DOHH2 (cell line): Measurements from ENCODE around the gene ATXN3L.

Source experiments
- H3F3A ChIP-seq: fragments of 200-600 bp; sonication (generic), shearing (Covaris generic); 2 replicates; pipeline ENCODE4 v1.6.0; 2016; ENCODE audit warnings: antibody characterized with exemption, mild to moderate bottlenecking; ENCODE audit not compliant: control insufficient read depth, insufficient read depth
- H3K27ac ChIP-seq: fragments of 200-600 bp; sonication (generic); 2 replicates; pipeline ENCODE4 v1.5.1; 2014; ENCODE audit warnings: low read depth, mild to moderate bottlenecking, low read length, moderate library complexity
- H3K27me3 ChIP-seq: fragments of 200-600 bp; sonication (generic); 2 replicates; pipeline ENCODE4 v1.6.1; 2014; ENCODE audit warnings: mild to moderate bottlenecking, low read length, mixed read lengths; ENCODE audit not compliant: control insufficient read depth
- H3K36me3 ChIP-seq: fragments of 200-600 bp; sonication (generic); 2 replicates; pipeline ENCODE4 v1.6.1; 2014; ENCODE audit warnings: mild to moderate bottlenecking, low read length, moderate library complexity, mixed read lengths; ENCODE audit not compliant: control insufficient read depth
- H3K4me1 ChIP-seq: fragments of 200-600 bp; sonication (generic); 2 replicates; pipeline ENCODE4 v1.6.1; 2014; ENCODE audit warnings: mild to moderate bottlenecking, low read length, mixed read lengths; ENCODE audit not compliant: control insufficient read depth
- H3K4me2 ChIP-seq: fragments of 200-600 bp; sonication (generic); 2 replicates; pipeline ENCODE4 v1.6.0; 2014; ENCODE audit warnings: mild to moderate bottlenecking, low read length, moderate library complexity
- H3K4me3 ChIP-seq: fragments of 200-600 bp; sonication (generic); 2 replicates; pipeline ENCODE4 v1.5.1; 2014; ENCODE audit warnings: mild to moderate bottlenecking, low read length, mixed read lengths
- H3K79me2 ChIP-seq: fragments of 200-600 bp; sonication (generic); 2 replicates; pipeline ENCODE4 v1.6.1; 2014; ENCODE audit warnings: mild to moderate bottlenecking, low read length, mixed read lengths; ENCODE audit not compliant: control insufficient read depth
- H3K9me2 ChIP-seq: fragments of 200-600 bp; sonication (generic); replicated peaks from 2 replicates; pipeline ENCODE4 v1.6.1; 2014; ENCODE audit warnings: mild to moderate bottlenecking, low read length, mixed read lengths; ENCODE audit not compliant: control insufficient read depth
- H3K9me3 ChIP-seq: fragments of 200-600 bp; sonication (generic); 2 replicates; pipeline ENCODE4 v1.6.1; 2014; ENCODE audit warnings: antibody characterized with exemption, low read length, mixed read lengths; ENCODE audit not compliant: control insufficient read depth, insufficient read depth
- H4K20me1 ChIP-seq: fragments of 200-600 bp; sonication (generic); 2 replicates; pipeline ENCODE4 v1.6.0; 2014; ENCODE audit warnings: low read depth, mild to moderate bottlenecking, antibody characterized with exemption, low read length, moderate library complexity; ENCODE audit not compliant: control insufficient read depth, insufficient read depth
- EZH2phosphoT487 ChIP-seq: fragments of 200-600 bp; sonication (generic); IDR thresholded peaks from 2 replicates; pipeline ENCODE4 v1.6.1; 2017; ENCODE audit warnings: borderline replicate concordance, mild to moderate bottlenecking, antibody characterized with exemption, low read length, moderate library complexity, mixed read lengths
- TF ChIP-seq, protein P1 (sequence below): fragments of 200-600 bp; sonication (generic); IDR thresholded peaks from one replicate; pipeline ENCODE4 v1.5.1; 2014; ENCODE audit warnings: antibody characterized with exemption, mild to moderate bottlenecking, low read depth, low read length; ENCODE audit not compliant: poor library complexity, severe bottlenecking

Gene ATXN3L

DNA sequence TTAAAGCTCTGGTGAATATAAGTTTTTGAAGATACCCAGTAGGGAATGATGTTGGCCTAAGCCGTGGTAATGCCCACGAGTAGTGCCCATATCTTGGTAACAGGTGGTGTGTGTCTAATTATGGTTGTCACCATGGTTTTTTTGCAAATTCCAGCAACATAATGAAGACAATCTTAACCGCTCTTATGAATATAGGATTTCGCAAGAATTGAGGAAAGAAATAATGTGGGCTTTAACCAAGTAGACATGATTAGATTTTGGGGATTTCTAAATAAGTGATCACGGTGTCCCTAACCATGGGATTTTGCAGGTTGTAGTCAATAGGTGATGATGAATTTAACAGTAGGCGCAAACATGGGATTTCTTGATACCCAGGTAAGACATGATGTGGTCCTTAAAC, 2.5 kb downstream of the ATXN3L start:
- Histone ChIP-seq H4K20me1 (no peaks in the 10 kb centered on the region), H3K4me1 (no peaks in the 10 kb centered on the region), H3K9me2 (no peaks in the 10 kb centered on the region), H3K9me3 (no peaks in the 10 kb centered on the region), H3K36me3 (no peaks in the 10 kb centered on the region), H3K27me3 (no peaks in the 10 kb centered on the region), H3K27ac (no peak overlapping the region), H3K79me2 (no peaks in the 10 kb centered on the region), H3K4me3 (no peak overlapping the region), H3K4me2 (no peak overlapping the region), H3F3A (no peaks in the 10 kb centered on the region)
- TF ChIP-seq EZH2phosphoT487, result no peak
- TF ChIP-seq, protein P1, sequence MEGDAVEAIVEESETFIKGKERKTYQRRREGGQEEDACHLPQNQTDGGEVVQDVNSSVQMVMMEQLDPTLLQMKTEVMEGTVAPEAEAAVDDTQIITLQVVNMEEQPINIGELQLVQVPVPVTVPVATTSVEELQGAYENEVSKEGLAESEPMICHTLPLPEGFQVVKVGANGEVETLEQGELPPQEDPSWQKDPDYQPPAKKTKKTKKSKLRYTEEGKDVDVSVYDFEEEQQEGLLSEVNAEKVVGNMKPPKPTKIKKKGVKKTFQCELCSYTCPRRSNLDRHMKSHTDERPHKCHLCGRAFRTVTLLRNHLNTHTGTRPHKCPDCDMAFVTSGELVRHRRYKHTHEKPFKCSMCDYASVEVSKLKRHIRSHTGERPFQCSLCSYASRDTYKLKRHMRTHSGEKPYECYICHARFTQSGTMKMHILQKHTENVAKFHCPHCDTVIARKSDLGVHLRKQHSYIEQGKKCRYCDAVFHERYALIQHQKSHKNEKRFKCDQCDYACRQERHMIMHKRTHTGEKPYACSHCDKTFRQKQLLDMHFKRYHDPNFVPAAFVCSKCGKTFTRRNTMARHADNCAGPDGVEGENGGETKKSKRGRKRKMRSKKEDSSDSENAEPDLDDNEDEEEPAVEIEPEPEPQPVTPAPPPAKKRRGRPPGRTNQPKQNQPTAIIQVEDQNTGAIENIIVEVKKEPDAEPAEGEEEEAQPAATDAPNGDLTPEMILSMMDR, result no peak

DNA sequence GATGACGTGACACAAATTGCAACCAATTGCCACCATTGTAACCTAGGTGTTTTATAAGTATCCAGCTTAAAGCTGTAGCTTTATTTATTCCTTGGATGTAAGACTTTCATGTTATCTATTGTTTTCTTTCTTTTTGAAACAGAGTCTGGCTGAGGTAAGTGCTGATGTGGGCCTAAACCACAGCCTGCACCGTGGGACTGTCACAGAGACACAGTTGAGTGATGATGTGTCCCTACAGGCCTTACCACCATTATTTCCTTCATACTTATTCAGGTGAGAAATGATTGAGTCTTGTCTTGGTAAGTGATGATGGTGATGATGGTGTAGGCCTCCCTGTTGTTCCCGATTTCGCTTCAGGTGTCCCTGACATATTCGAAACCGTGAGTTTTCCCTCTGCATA, 8.3 kb downstream of the ATXN3L start:
- no peaks in the 10 kb centered on the region for H3K27me3 ChIP-seq
- H3K27ac ChIP-seq, result no peak overlapping the region
- no peak overlapping the region for H3K4me2 ChIP-seq
- H3K9me2 ChIP-seq, result no peaks in the 10 kb centered on the region
- no peak overlapping the region for H3K4me3 ChIP-seq
- no peaks in the 10 kb centered on the region for H3K79me2 ChIP-seq
- no peak for TF ChIP-seq EZH2phosphoT487
- TF ChIP-seq, protein P1, result no peak
- H3K9me3 ChIP-seq, result no peaks in the 10 kb centered on the region
- no peaks in the 10 kb centered on the region for H3K36me3 ChIP-seq
- no peaks in the 10 kb centered on the region for H3F3A ChIP-seq
- H4K20me1 ChIP-seq, result no peaks in the 10 kb centered on the region
- H3K4me1 ChIP-seq, result no peaks in the 10 kb centered on the region

DNA sequence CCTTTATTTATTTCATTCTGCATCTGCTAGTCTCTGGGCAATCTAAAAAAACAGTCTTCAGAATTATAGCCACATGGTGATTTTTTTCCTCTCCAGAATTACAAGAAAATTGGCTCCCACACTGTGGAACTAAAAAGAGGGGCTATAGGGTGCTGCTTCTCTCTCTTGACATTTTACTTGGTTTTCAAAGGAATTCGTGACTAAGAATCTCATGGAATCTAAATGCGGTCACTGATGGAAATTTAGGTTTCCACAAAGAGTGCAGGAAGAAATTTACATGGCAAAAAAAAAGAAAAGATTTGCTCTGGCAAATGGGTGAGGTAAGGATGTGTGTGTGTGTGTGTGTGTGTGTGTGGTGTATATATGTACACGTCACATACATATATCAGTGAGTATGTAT, 10.2 kb downstream of the ATXN3L start:
- Histone ChIP-seq H3K79me2 (no peaks in the 10 kb centered on the region), H4K20me1 (no peaks in the 10 kb centered on the region), H3K4me1 (no peaks in the 10 kb centered on the region), H3F3A (no peaks in the 10 kb centered on the region), H3K27me3 (no peaks in the 10 kb centered on the region), H3K9me2 (no peaks in the 10 kb centered on the region), H3K36me3 (no peaks in the 10 kb centered on the region), H3K27ac (no peak overlapping the region), H3K4me3 (no peak overlapping the region), H3K4me2 (no peak overlapping the region), H3K9me3 (no peaks in the 10 kb centered on the region)
- TF ChIP-seq, protein P1, result no peak
- TF ChIP-seq EZH2phosphoT487, result no peak

DNA sequence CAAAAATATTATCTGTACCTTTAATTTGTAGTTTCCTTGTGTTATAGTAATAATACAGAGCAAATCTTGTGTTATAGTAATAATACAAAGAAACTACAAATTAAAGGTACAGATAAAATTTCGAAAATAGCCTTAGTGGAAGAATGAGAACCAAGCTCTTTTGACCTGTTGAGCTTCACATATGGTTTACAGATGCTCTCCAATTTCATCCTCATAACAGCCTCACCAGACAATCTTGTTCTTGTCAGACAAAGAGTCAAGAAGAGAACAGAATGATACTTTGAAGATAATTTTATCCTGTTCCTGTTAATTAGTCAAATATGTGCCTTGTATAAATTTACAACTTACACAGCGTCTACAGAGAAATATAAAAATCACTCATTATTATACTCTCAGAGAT, 12.8 kb downstream of the ATXN3L start:
- no peak overlapping the region for H3K4me3 ChIP-seq
- H3K9me2 ChIP-seq, result no peaks in the 10 kb centered on the region
- TF ChIP-seq, protein P1, result no peak
- TF ChIP-seq EZH2phosphoT487, result no peak
- no peaks in the 10 kb centered on the region for H3K36me3 ChIP-seq
- no peaks in the 10 kb centered on the region for H3K4me1 ChIP-seq
- no peaks in the 10 kb centered on the region for H3K79me2 ChIP-seq
- no peaks in the 10 kb centered on the region for H4K20me1 ChIP-seq
- H3F3A ChIP-seq, result no peaks in the 10 kb centered on the region
- H3K9me3 ChIP-seq, result no peaks in the 10 kb centered on the region
- H3K4me2 ChIP-seq, result no peak overlapping the region
- no peaks in the 10 kb centered on the region for H3K27me3 ChIP-seq
- H3K27ac ChIP-seq, result no peak overlapping the region
